CD4-positive, alpha-beta T cell treated with Interleukin-10 for 1 hour (primary cell): ENCODE data around the gene RASL11B.

Source experiments
- DNase-seq: peaks from one replicate; pipeline ENCODE4 v3.0.0-alpha.2; 2020

Gene RASL11B

DNA sequence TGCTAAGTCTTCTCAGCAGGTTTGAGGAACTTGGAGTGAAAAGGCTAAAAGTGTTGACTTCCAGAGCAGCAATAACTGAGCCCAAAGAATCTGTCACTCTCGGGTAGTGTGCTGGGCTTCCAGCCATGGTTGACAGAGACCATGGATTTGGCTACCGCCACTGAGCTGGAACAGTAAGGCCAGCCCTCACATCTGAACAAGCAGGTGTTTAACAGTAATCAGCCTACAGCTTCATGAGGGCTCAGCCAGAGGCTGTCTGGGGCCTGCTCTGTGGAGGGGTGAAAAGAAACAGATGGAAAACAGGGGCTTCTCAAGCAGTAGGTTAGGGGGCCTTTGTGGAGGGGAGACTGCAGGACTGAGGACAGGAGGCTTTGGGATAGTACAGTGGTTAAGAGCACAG, 14.9 kb downstream of the RASL11B start:
- no peak for DNase-seq

DNA sequence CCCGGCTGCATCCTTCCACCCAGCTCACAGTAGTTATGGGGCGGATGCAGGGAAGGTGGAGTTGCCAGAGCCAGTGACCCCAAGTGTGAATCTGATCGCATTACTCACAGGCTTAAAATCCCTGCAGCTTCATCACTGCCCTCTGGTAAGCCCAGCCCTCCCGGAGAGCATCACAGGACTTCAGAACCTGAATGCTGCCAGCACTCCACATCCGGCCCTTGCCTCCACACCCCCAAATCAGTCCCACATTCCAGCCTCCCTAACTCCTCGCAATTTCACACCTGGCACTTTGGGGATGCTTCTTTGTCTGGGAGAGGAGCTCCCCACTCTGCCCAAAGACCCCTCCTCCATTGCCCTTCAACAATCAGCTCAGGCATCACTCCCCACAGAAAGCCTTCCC, 15.6 kb downstream of the RASL11B start:
- DNase-seq, result no peak

DNA sequence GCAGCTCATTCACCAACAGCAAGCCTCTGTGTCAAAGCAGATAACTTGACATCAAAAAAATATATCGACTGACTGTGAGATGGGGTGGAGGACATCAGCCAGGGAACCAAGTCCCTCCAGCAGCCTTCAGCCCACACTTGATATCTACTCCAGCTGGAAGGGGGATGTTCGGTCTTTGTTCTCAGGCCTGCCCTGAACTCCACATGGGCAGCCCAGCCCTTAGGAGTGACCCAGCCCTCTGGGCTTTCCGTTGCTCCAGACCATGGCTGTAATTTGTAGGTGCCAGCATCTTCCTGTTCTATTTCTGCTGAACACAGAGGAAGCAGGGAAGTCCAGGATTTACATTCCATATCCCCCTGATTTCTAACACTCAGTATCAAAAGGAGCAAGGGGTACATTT, 17.4 kb downstream of the RASL11B start:
- DNase-seq, result no peak

DNA sequence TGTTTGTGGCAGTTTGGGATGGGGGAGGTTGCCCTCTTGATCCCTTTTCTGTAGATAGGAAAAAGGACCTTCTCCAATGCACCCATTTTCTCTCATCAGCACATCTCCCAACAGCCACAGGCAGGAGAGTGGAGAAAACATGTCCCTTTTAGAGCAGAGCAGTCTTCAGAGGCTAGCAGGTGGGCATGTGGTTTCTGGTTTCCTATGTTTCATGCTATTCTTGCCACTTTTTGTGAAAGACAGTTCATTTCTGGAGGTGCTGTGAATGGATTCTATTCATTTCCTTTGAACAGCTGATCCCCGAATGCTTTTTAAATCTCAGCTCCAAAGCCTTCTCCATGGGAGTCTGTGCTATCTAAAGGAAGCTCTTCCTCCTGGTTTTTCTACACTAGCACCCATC, 18.9 kb downstream of the RASL11B start:
- DNase-seq, result no peak

DNA sequence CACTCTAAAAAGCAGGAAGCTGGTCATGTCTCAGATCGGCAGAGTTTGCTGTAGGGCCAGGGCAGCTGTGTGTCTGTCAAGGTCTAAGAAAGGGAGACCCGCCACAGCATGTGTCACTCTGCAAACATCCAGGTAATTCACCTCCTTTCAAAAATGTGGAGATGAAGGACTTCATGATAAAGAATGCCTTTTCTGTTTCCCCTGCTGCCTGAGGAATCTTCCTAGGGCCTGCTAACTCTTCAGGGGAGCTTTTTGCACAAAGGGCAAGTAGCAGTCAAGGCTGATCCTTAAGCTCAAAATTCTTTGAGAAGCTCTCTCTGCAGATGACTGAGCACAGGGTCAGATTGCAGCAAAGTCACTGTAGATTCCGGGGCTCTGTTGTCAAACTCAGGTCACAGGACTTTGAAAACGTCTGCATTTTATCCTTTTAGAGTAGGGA, 21.1 kb downstream of the RASL11B start:
- DNase-seq, result no peak

DNA sequence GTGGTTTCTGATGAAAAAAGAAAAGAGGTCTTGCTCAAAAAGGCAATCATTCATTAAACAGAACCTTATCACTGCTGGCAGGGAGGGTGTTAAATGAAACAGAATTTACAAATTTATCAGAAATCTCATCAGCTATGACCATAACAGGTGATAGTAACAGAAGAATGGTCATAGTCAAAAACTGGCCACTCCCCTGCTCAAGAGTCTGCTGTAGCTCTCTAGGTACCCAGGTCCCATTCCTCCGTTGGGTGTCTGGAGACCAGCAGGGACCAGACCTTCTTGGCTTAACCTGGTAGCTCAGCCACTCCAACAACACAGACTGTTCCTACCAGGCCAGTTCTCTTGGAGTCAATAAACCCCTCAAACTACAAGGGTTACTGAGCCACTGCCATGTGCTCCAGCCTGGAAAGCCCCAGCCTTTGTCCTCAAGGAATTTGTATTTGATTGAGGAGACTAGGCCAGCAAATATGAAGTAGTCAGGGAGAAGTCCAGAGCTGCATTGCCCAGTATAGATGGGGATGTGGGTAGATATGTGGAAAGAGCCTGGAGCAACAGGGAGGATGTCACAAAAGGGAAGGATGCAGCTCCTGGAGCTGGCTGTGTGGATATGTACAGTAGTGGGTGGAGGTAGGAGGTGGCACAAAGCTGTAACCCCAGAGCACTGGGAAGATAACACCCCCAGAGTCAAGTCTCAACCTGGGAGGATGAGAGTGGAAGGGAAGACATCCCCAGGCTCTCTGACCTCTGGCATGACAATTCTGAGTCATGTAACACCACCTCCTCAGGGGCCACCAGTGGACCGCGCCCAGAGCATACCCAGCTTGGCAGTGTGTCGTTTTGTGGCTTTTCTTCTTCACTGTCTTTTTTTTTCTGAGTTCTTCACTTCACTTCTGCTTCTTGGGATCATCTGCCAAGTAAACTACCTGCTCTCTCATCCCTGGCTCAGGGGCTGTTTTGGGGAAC, 21.9 kb downstream of the RASL11B start:
- DNase-seq, result no peak

DNA sequence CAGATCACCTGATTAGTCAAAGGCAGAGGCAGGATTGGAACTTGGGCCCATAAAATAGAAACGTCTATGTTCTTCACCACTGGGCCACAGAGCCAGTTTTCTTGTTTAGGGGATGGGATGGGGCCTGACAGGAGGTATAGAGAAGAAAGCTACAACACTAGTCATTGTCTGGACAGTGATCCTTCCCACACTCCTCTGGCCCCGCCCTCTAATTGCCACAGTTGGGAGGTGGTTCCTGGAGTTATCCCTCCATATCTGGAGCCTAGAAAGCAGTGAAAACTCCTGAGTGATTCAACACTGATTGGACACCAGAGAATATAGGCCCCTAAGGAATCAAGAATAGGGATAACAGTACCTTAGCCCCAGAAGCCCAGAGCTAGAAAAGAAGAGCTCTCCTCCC, 22.9 kb downstream of the RASL11B start:
- no peak for DNase-seq

DNA sequence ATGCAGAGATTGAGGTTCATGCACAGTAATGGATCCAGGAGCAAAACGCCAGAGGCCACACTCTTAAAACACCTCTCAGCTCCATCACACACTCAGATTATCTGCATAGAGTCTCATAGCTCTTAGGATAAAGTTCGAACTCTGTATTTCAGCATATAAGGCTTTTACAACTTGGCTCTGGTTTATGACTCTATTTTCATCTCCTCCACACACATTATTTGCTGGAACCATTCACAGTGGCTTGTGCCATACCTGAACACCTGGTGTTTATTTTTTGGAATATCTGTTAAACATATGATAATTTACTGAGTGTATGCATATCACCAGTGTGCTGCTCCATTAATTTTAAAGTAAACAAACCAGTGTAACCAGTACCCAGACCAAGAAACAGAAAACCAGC, 27.2 kb downstream of the RASL11B start:
- no peak for DNase-seq

DNA sequence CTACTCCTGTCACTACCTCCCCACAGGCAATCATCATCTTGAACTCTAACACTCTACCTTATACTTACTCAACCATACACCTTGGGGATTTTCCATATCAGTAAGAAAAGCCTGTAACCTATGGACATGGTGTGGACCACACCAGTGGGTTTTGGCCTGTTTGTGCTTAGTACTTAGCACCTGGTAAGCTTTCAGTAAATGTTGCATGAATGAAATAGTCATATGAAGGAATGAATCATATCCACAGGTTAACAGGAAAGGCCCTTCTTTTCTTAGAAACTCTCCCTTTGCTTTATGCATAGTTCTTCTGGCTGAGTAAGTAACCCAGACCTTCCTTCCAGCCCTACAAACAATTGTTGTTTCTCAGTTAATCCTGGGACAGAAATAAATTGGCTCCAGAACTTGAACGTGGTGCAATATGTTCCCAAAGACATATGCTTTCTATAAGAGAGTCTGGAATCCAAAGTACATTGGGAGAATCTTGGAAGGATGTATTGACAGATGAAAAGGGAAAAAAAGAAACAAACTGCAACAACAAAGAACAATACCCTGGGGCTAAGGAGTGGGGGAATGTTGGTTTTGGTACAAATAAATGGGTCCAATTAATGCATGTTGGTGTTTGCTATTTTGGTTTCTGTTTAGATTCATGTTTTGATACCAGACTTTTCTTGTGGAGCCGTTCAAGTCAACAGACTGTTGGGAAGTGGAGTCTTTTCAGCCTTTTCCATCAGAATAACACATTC, 27.8 kb downstream of the RASL11B start:
- no peak for DNase-seq

DNA sequence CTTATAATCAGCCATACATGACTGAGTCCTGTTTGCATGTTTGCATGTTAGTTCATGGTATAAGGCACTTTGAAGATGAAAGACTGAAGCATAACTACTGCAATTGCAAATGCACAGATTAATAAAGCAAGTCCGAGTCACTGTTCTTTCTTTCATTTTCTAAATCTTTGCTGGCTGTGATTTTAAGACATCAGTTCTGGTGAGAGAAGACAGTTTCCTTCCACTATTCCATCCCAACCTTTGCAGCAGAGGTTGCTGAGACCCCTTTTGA, 28.3 kb downstream of the RASL11B start:
- DNase-seq, result no peak

DNA sequence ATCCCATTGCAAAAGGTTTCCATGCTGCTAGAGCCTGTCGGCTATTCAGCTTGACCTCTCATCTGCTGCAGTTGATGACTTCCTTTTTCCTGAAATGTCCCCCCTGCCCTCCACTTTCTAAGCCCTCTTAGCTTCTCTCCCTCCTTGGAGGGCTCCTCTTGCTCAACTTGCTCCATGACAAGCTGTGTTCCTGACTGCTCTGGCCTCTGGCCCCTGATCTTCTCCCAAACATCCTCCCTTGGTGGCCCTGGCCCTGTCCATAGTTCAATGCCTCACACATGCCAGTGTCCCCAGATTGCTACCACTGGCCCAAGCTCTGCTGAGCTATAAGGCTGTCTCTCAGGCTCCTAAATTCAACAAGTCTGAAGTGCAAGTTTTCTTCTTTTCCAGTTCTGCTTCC, 29.6 kb downstream of the RASL11B start:
- no peak for DNase-seq

DNA sequence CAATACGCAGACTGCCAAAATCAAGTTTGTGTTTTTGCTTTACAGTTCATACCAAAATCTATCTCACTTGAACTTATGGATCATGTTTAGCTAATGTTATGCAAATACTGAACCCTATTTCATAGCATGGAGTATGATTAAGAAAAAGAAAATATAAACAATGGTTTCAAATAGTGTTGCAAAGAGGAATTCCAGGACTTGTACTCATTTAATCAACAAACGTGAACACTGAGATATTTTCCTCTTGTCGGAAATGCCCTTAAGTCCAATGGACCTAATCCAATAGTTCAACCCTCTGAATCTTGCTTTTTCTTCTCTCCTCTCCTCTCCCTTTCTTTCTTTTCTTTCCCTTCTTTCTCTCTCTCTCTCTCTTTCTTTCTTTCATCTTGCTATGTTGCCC, 30.8 kb downstream of the RASL11B start:
- no peak for DNase-seq

DNA sequence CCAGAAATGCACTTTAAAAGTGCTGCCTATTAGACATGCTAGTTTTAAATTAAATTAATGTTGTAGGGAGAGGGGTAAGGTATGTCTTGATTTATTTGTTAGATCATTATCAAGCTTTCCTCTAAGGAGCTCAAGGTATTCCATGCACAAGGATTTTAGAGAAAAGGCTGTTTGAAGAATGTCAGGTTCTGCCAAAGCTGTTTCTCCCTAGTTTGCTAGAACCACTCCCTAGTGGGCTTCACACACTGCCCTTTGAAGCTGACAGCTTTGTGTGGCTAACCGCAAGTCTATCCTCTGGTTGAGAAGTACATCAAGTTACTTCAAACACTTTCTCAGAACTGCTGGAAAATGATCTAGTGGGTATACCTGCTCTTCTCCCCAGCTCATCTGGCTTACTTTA, 32.3 kb downstream of the RASL11B start:
- no peak for DNase-seq

DNA sequence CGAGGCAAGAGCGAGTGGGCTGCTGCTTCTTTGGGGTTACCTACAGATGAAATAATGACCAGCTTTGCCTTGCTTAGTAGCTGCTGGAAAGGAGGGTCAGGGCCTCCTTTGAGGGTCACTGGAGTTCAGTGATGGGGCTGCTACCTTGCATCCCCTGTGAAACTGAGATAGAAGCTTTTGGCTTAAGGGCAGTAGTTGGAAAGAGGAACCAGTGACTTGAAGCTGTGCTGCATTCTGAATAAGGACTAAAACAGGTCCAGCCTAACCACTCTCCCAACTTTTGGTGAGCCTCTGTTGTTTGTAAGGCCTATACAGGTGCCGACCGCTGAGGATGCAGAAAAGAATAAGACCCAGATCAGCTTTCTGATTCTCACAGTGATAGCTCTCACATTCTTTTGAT, 41.2 kb downstream of the RASL11B start:
- no peak for DNase-seq

DNA sequence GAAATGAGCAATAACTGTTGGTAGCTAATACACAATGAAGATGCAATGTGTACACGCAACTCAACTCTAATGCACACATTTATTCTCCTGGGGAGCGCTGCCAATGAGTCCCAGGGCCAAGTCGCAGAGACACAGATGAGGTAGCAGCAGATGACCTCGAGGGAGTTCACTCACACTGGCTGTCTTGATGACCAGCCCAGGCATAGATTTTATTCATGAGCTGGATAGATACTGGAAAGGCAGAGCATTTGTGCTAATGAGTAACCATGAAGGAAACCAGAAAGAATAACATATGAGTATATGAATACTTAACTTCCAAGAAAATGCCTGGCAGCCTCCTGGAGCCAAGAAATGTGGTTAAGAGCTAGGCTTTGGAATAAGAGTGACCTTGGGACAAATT, 42.3 kb downstream of the RASL11B start:
- no peak for DNase-seq

DNA sequence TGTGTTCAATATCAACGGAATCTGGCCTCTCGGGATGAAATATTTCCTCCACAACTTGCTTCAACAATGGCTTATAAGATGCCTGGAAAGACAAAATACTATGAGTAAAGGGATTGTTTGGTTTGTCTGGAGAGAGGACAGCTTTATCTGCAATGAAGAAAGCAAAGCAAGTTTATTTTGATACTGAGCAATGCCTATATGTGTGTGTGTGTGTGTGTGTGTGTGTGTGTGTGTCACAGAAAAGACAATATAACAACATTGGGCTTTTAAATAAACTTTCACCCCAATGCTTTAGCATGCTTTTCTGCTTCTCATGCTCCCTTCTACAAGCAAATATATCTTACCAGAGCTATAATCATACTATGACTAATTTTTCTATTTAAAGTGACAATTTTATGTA, 45.4 kb downstream of the RASL11B start:
- no peak for DNase-seq

DNA sequence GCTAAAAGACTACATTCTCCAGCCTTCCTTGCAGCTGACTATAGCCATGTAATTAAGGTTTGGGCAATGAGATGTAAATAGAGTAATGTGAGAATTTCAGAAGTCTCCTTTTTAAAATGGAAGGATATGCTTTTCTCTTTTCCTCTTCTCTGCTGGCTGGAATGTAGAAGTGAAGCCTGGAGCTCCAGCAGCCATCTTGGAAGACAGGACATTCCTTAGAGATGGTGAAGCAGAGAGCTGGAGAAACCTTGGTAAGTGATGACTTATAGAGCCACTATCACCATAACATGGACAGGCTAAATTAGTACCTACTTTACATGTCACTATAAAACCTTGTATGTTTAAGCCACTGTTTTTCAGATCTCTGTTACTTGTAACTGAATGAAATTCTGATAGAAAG, 48.0 kb downstream of the RASL11B start:
- DNase-seq, result no peak

DNA sequence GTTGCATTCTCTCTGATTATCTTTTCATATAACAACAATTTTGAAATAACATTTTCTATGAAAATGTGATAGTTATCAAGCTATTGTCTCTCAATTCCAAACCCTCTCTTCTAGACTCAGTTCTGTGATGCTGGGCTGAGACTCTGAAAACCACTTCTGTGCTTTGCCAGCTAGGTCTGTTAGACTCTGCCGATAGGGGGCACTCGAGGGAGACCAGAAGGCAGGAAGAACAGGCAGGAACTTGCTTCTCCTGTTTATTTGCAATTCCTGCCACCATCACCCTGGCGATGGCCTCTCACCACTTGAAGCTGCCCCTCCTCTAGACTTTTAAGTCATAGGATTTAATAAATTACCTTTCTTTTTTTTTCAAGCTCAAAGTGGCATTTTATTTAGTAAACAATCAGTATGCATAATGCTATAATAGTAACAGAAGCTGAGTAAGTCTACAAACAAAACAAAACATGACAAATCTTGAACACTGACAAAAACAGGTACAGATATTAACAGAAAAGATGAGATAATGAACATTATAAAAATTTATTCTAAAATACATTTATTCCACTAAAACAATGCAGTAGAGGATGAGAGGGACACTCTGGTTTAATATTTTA, 49.7 kb downstream of the RASL11B start:
- DNase-seq, result peak; percentile 65

DNA sequence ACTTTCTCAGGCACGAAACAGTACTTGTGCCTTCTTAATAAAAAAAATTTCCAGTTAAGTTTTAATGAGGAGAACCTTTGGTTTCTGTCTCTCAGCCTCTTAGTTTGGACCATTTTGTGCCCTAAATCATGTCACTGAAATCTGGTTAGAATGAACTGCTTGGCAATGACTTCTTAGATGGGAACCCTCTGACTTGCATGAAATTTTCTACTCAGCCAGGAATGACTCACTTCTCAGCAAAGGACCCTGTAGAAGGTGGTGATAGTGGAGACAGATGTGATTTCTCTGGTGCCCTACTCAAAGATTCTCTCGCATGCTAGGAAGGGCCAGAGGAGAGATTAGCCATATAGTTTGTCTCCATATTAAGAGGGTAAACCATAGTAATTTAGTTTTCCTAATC, 50.5 kb downstream of the RASL11B start:
- no peak for DNase-seq

DNA sequence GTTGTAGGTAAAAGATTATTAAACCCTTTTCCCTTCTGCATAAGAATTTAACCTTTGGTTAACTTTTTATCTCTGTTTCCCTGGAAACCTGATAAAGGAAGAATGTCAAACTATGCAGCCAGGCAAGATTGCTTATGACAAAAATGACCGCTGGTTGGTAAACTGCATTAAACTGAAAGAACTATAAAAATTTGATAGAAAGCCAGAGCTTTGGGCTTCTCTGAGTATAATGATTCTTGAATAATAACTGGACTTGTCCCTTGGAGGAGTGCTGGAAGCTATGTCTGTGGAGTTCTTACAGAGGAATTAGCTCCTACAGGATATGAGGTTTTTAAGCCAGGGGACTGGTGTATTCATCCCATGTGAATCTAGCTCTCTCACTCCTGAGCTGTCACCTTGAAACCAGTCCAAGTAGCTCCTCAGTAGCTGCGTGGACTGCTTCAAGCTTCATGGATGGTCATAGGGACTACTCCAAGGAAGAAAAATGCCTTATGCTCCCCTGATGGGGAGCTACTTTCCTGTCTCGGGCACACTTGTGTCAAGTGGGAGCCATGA, 52.0 kb downstream of the RASL11B start:
- DNase-seq, result no peak

DNA sequence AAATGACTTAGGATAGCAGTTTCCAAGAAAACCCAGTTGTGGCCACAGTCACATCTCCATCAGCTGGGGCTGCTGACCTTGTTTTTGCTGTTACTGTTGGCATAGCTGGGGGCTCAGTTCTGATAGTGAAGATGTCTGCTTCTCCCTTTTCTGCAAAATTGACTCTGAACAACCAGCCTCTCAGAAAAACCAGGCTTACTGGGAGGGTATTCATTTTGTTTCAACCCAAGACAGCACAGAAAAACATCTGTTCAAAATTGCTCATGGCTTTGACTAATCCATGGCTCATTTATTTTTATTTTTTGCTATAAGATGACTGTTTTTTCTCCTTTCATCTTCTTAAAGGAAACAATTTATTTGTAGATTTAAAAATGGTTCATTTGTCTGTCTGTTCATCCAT, 53.1 kb downstream of the RASL11B start:
- no peak for DNase-seq

DNA sequence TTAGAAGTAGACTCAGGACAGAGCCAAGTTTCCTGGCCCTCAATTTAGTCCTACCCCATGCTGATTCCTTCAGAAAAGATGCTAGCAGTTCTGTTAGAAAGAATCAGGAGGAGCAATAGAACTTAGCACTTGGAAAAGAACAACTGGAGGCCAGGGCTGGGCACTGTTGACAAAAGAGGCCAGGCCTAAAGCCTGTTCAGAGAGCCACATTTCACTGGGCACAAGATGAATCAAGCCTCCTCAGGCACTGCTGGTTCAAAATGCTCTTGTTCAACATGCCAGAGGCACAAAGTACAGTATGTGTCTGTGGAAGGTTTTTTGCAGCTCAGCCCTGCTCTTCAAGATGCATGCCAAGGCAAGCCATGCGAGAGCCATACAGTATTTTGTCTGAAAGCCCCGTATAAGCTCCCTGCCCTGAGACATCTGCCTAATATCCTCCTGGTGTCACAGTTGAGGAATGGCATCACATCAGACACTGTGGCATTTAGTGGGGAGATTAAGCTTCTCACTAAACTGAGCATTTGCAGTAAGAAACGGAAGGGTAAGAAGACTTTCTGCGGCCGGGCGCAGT, 53.7 kb downstream of the RASL11B start:
- DNase-seq, result no peak
